Retina (tissue), 1 donor: ENCODE results near the gene RANBP3.

Experiments
- DNase-seq: peaks from one replicate; pipeline ENCODE4 v3.0.0-alpha.2; 2016

RANBP3 gene

GRCh38 chr19:5947435-5947834 is 30.5 kb downstream of the RANBP3 start:
- DNase-seq = no peak

- no peak for DNase-seq
Measured at GRCh38 chr19:5943623-5944022, 34.3 kb downstream of the RANBP3 start.

GRCh38 chr19:5943045-5943444 is 34.9 kb downstream of the RANBP3 start:
- no peak for DNase-seq

GRCh38 chr19:5941673-5942072 is 36.3 kb downstream of the RANBP3 start:
- DNase-seq = no peak

- no peak for DNase-seq
Measured at GRCh38 chr19:5940260-5941208, 37.4 kb downstream of the RANBP3 start.

- peak; percentile 38 for DNase-seq
Measured at GRCh38 chr19:5937550-5937949, 40.4 kb downstream of the RANBP3 start.

- no peak for DNase-seq
Measured at GRCh38 chr19:5936292-5936592, 41.7 kb downstream of the RANBP3 start.

GRCh38 chr19:5935473-5936291 is 42.3 kb downstream of the RANBP3 start:
- no peak for DNase-seq

- peak; percentile 51 for DNase-seq
Measured at GRCh38 chr19:5934774-5935472, 43.0 kb downstream of the RANBP3 start.

- DNase-seq = no peak
Measured at GRCh38 chr19:5934069-5934401, 43.9 kb downstream of the RANBP3 start.

- no peak for DNase-seq
Measured at GRCh38 chr19:5933391-5934068, 44.4 kb downstream of the RANBP3 start.

GRCh38 chr19:5932609-5933262 is 45.2 kb downstream of the RANBP3 start:
- DNase-seq = no peak

- no peak for DNase-seq
Measured at GRCh38 chr19:5932146-5932545, 45.8 kb downstream of the RANBP3 start.

- no peak for DNase-seq
Measured at GRCh38 chr19:5931251-5931650, 46.7 kb downstream of the RANBP3 start.

- DNase-seq = no peak
Measured at GRCh38 chr19:5929625-5930024, 48.3 kb downstream of the RANBP3 start.

GRCh38 chr19:5929179-5929578 is 48.8 kb downstream of the RANBP3 start:
- DNase-seq = no peak

- no peak for DNase-seq
Measured at GRCh38 chr19:5927441-5927821, 50.5 kb downstream of the RANBP3 start.

GRCh38 chr19:5926641-5927440 is 51.1 kb downstream of the RANBP3 start:
- DNase-seq = no peak

- DNase-seq = no peak
Measured at GRCh38 chr19:5925830-5926427, 52.0 kb downstream of the RANBP3 start.

GRCh38 chr19:5923356-5923755 is 54.6 kb downstream of the RANBP3 start:
- no peak for DNase-seq

- DNase-seq = no peak
Measured at GRCh38 chr19:5922161-5922545, 55.8 kb downstream of the RANBP3 start.
